GM12874 (cell line): ENCODE measurements around the gene FBXW12.

ENCODE experiments used
- CTCF ChIP-seq: IDR thresholded peaks from 2 replicates; pipeline ENCODE4 v1.5.1; 2011; ENCODE audit warnings: low read depth, mild to moderate bottlenecking, control low read depth, low read length, moderate library complexity; ENCODE audit not compliant: insufficient read depth

Gene FBXW12

GRCh38 chr3:48345946-48346572 lies 26.0 kb upstream of the FBXW12 start:
- no peak for TF ChIP-seq CTCF

- no peak for TF ChIP-seq CTCF
These were observed 24.5 kb upstream of the FBXW12 start for GRCh38 chr3:48347500-48347899.

- TF ChIP-seq CTCF: no peak
These were observed 19.5 kb upstream of the FBXW12 start for GRCh38 chr3:48352546-48352945.

- no peak for TF ChIP-seq CTCF
These were observed 18.0 kb upstream of the FBXW12 start for GRCh38 chr3:48353987-48354386.

- no peak for TF ChIP-seq CTCF
These were observed 15.6 kb upstream of the FBXW12 start for GRCh38 chr3:48356419-48356818.

GRCh38 chr3:48361928-48362327 lies 10.1 kb upstream of the FBXW12 start:
- TF ChIP-seq CTCF: no peak

GRCh38 chr3:48364840-48365239 lies 7.2 kb upstream of the FBXW12 start:
- no peak for TF ChIP-seq CTCF
